Colonic mucosa (tissue), 2 donors: ENCODE results near the gene SH3YL1. TPM values are rescaled to one million over a fixed set of nuclear protein-coding genes. Genes with fewer than 3 reads are reported as not detected.

Experiments used
- total RNA-seq, 2 donors: library from RNA; stranded (reverse); fragmentation: NEBNext Ultra II Directional in 1 of 2; extraction: Animal tissue kit (Norgen Biotek cat#: 25700) in 1 of 2; gene quantifications; one replicate each; pipeline ENCODE4 v1.2.1, GENCODE V29; 2021
- donor health status: DM: no; HTN: no; CAD: no.
- donor health status: DM: no; HTN: no; CAD: no.

Gene SH3YL1
- total RNA-seq, 2 donors from 2014 or later = 116 to 139 TPM

Other genes starting within 250 kb of the SH3YL1 start
- gene FAM110C, start 217.5 kb downstream of the SH3YL1 start, total RNA-seq = 10 to 100 TPM; 20.1 to 24.6 TPM
- gene ACP1, start 915 bp upstream of the SH3YL1 start, total RNA-seq = 100 to 1,000 TPM in 1 of 2 donors, 10 to 100 TPM in 1; 92.5 to 106 TPM
- 1 to 10 TPM in 1 of 2 donors, under 1 TPM in 1; 0.72 to 3.3 TPM for gene ALKAL2, start 24.1 kb upstream of the SH3YL1 start, total RNA-seq